ENCODE data around the gene GHR. TPM values are rescaled to one million over a fixed set of nuclear protein-coding genes. Genes with fewer than 3 reads are reported as not detected.

The GHR gene
- total and polyA plus RNA-seq, 5 experiments from 2014 or later, result not detected

- Mint-ChIP-seq H3K27me3 (peaks cover 0 to 3% (median under 1%) of the 10 kb centered on the region in 5 donors), H3K4me3 (no peak overlapping the region), H3K36me3 (no peaks in the 10 kb centered on the region), H3K27ac (no peak overlapping the region), H3K4me1 (no peaks in the 10 kb centered on the region), H3K9me3 (peaks cover 0 to 17% (median 3%) of the 10 kb centered on the region in 9 donors)
- DNase-seq (no peak), ATAC-seq (no peak)
- POLR2A ChIA-PET, result no interaction called here
Measured at GRCh38 chr5:42531611-42532010, 108.4 kb downstream of the GHR start.

DNA sequence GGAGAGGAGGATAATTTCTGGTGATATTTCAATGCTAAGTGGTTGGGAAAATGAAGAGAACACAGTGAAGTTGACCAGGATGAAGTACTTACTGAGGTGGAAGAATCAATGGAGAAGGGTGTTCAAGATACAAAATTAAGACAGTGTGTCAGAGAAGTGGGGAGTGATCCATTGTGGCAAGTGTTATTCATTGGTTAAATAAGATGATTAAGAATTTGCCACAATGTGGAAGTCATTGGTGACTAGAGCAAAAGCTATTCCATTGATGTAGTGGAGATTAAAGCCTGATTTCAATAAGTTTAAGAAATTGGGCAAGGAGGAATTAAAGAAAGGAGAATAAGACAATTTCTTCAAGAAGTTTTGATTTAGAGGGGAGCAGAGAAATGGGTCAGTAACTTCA lies 118.9 kb downstream of the GHR start:
- DNase-seq (no peak), ATAC-seq (no peak)
- Mint-ChIP-seq H3K9me3 (peaks cover 3 to 42% (median 24%) of the 10 kb centered on the region in 9 donors), H3K27me3 (peaks cover 13 to 49% (median 20%) of the 10 kb centered on the region in 5 donors), H3K4me1 (no peaks in the 10 kb centered on the region), H3K4me3 (no peak overlapping the region), H3K36me3 (peaks cover 0 to 3% (median 3%) of the 10 kb centered on the region in 3 donors), H3K27ac (no peak overlapping the region)
- POLR2A ChIA-PET, result no interaction called here

- H3K27me3 Mint-ChIP-seq, result peaks cover 10 to 33% (median 18%) of the 10 kb centered on the region in 5 donors
- no peaks in the 10 kb centered on the region for H3K4me1 Mint-ChIP-seq
- POLR2A ChIA-PET, result no interaction called here
- ATAC-seq (no peak), DNase-seq (no peak)
- no peak overlapping the region for H3K4me3 Mint-ChIP-seq
- peaks cover 0 to 3% (median 3%) of the 10 kb centered on the region in 3 donors for H3K36me3 Mint-ChIP-seq
- H3K27ac Mint-ChIP-seq, result no peak overlapping the region
- peaks cover 2 to 33% (median 18%) of the 10 kb centered on the region in 9 donors for H3K9me3 Mint-ChIP-seq
Measured at GRCh38 chr5:42543774-42544173, 120.5 kb downstream of the GHR start.

GRCh38 chr5:42545038-42545437 lies 121.8 kb downstream of the GHR start:
- Mint-ChIP-seq H3K27ac (no peak overlapping the region), H3K36me3 (peaks cover 0 to 3% (median 3%) of the 10 kb centered on the region in 3 donors), H3K4me1 (no peaks in the 10 kb centered on the region), H3K9me3 (peaks cover 0 to 23% (median 13%) of the 10 kb centered on the region in 9 donors), H3K27me3 (peaks cover 8 to 29% (median 16%) of the 10 kb centered on the region in 5 donors), H3K4me3 (no peak overlapping the region)
- no peak for DNase-seq
- POLR2A ChIA-PET, result no interaction called here
- ATAC-seq, result no peak

DNA sequence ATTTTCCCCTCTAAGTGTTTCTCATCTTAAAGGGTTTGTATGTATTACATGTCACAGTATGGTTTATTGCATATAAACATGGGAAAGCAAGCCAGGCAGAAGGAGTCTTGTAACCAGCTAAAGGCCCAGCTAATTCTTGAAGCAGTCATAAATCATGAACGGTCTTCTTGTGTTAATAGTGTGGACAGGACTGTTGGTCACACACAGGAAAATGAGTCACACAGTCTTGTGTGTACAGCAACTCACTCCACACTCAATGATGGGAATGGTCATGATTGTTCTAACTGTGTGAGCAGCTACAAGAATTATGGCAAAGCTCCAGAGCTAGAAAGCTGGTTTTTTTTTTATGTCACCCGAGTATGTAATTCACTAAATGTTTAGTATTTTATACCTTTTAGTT lies 123.9 kb downstream of the GHR start:
- ATAC-seq (no peak), DNase-seq (no peak)
- Mint-ChIP-seq H3K27ac (no peak overlapping the region), H3K9me3 (peaks cover 0 to 2% (median 0%) of the 10 kb centered on the region in 9 donors), H3K4me1 (no peaks in the 10 kb centered on the region), H3K4me3 (no peak overlapping the region), H3K36me3 (no peaks in the 10 kb centered on the region), H3K27me3 (peaks cover 2 to 14% (median 6%) of the 10 kb centered on the region in 5 donors)
- POLR2A ChIA-PET, result no interaction called here

DNA sequence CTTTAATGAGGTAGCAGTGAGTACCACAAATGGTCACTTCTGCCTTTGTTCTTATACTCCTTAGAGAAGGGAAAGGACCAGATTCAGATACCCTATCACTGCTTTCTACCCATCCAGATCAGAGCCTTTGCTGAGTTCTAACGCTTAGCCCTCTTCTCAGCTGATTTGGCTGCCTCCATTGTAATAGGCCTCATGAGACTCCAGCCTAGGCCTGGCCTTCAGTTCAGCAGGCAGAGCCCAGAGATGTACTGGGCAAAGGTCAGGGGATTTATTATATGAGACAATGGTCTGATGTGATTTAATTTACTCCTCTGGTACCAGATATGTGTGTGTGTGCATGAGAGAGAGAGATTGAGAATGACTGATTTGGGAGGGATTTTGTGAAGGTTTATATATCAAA lies 124.7 kb downstream of the GHR start:
- POLR2A ChIA-PET, result no interaction called here
- H3K4me1 Mint-ChIP-seq, result no peaks in the 10 kb centered on the region

GRCh38 chr5:42552597-42552996 lies 129.4 kb downstream of the GHR start:
- Mint-ChIP-seq H3K27me3 (peaks cover 0 to 6% (median 0%) of the 10 kb centered on the region in 5 donors), H3K36me3 (no peaks in the 10 kb centered on the region), H3K4me3 (no peak overlapping the region), H3K27ac (no peak overlapping the region), H3K4me1 (no peaks in the 10 kb centered on the region), H3K9me3 (no peaks in the 10 kb centered on the region)
- POLR2A ChIA-PET, result no interaction called here
- ATAC-seq, result no peak
- no peak for DNase-seq

More for the DNA sequence above, 124.7 kb downstream of the GHR start:
- Mint-ChIP-seq H3K9me3 (no peaks in the 10 kb centered on the region), H3K27ac (no peak overlapping the region), H3K27me3 (peaks cover 0 to 13% (median 6%) of the 10 kb centered on the region in 5 donors), H3K36me3 (no peaks in the 10 kb centered on the region), H3K4me3 (no peak overlapping the region)
- ATAC-seq, result no peak
- DNase-seq, result no peak

DNA sequence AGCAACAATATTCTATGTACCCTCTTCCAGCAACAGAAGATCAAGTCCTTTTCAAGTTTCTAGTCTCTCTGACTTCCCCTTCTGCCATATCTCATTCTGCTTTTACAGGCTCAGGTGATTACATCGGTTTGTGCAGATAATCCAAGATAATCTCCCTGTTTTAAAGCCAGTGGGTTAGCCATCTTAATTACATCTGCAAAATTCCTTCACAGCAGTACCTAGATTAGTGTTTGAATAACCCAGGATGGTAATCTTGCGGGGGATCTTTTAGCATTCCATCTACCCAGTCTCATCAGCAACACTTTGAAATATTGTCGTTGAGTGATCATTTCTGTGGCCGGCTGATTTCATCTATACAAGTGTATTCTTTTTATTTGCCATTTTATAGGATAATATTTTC lies 130.2 kb downstream of the GHR start:
- ATAC-seq, result no peak
- Mint-ChIP-seq H3K4me1 (no peaks in the 10 kb centered on the region), H3K27ac (no peak overlapping the region), H3K27me3 (peaks cover 0 to 6% (median 0%) of the 10 kb centered on the region in 5 donors), H3K9me3 (no peaks in the 10 kb centered on the region), H3K4me3 (no peak overlapping the region), H3K36me3 (no peaks in the 10 kb centered on the region)
- POLR2A ChIA-PET, result no interaction called here
- DNase-seq, result no peak

GRCh38 chr5:42555010-42555409 lies 131.8 kb downstream of the GHR start:
- Mint-ChIP-seq H3K4me1 (no peaks in the 10 kb centered on the region), H3K9me3 (no peaks in the 10 kb centered on the region), H3K4me3 (no peak overlapping the region), H3K27me3 (peaks cover 0 to 3% (median 3%) of the 10 kb centered on the region in 5 donors), H3K36me3 (no peaks in the 10 kb centered on the region), H3K27ac (no peak overlapping the region)
- DNase-seq (no peak), ATAC-seq (no peak)
- POLR2A ChIA-PET, result no interaction called here

DNA sequence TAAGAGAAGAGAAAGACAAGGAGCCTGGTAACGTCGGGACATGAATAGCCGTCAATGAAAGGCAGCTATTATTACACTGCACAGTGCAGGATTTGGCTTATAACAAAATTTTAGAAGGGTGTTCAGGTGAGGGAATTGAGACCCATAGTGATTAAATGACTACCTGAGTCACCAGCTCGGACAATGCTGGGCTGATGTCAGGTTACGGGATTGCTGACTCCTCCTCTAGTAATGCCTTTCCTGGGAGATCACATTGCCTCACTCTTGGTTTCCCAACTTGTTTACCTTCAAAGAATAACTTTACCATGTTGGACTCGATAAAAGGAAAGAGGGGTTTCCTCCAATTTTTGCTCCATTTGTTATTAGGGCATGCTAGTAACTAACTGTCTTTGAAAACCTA lies 132.6 kb downstream of the GHR start:
- Mint-ChIP-seq H3K9me3 (no peaks in the 10 kb centered on the region), H3K4me1 (no peaks in the 10 kb centered on the region), H3K4me3 (no peak overlapping the region), H3K36me3 (no peaks in the 10 kb centered on the region), H3K27ac (no peak overlapping the region), H3K27me3 (peaks cover 6 to 7% (median 6%) of the 10 kb centered on the region in 5 donors)
- ATAC-seq, result no peak
- POLR2A ChIA-PET, result no interaction called here
- DNase-seq, result no peak

GRCh38 chr5:42557689-42558088 lies 134.4 kb downstream of the GHR start:
- ATAC-seq (no peak), DNase-seq (no peak)
- H3K4me1 Mint-ChIP-seq, result no peaks in the 10 kb centered on the region
- POLR2A ChIA-PET, result no interaction called here
- H3K27me3 Mint-ChIP-seq, result peaks cover 7 to 14% (median 9%) of the 10 kb centered on the region in 5 donors
- H3K4me3 Mint-ChIP-seq, result no peak overlapping the region
- no peaks in the 10 kb centered on the region for H3K36me3 Mint-ChIP-seq
- H3K9me3 Mint-ChIP-seq, result no peaks in the 10 kb centered on the region
- no peak overlapping the region for H3K27ac Mint-ChIP-seq

DNA sequence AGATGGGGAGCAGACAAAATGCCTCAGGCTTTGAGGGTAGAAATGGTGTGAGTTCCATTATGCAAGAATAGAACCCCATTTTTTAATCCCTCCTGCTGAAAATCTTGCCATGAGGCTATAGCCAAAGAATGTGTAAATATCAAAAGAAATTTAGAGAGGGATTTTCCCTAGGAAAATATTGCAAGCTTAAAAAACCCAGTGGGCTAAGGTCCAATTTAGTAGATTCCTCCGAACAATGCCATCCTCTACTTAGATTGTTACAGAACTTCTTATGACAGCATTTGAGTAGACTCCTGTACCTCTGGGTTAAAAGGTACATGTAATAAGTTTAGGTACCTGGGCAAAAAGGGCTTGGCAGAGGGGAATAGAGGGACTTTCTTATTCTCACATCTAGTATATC lies 138.4 kb downstream of the GHR start:
- Mint-ChIP-seq H3K4me3 (no peak overlapping the region), H3K27me3 (peaks cover 7 to 14% (median 10%) of the 10 kb centered on the region in 5 donors), H3K4me1 (no peaks in the 10 kb centered on the region), H3K27ac (no peak overlapping the region), H3K36me3 (no peaks in the 10 kb centered on the region), H3K9me3 (no peaks in the 10 kb centered on the region)
- no peak for DNase-seq
- ATAC-seq, result no peak
- POLR2A ChIA-PET, result no interaction called here

- Mint-ChIP-seq H3K4me3 (no peak overlapping the region), H3K4me1 (no peaks in the 10 kb centered on the region)
Measured at GRCh38 chr5:42564689-42565356, 141.6 kb downstream of the GHR start.

More at GRCh38 chr5:42564689-42565356, 141.6 kb downstream of the GHR start:
- DNase-seq, result no peak
- Mint-ChIP-seq H3K27me3 (peaks cover 4 to 27% (median 11%) of the 10 kb centered on the region in 5 donors), H3K27ac (no peak overlapping the region), H3K36me3 (no peaks in the 10 kb centered on the region), H3K9me3 (no peaks in the 10 kb centered on the region)
- POLR2A ChIA-PET, result no interaction called here
- ATAC-seq, result no peak
